SU-DHL-6 (cell line): ENCODE data around the gene TSHZ2.

Source experiments
- H2AFZ ChIP-seq: fragments of 200-600 bp; sonication (generic); 2 replicates; pipeline ENCODE4 v1.6.1; 2014; ENCODE audit warnings: low read depth, mild to moderate bottlenecking, moderate library complexity, mixed read lengths, antibody characterized with exemption, low read length; ENCODE audit not compliant: severe bottlenecking
- H3F3A ChIP-seq: fragments of 200-600 bp; shearing (Covaris generic); 2 replicates; pipeline ENCODE4 v1.6.0; 2016; ENCODE audit warnings: antibody characterized with exemption, mild to moderate bottlenecking; ENCODE audit not compliant: insufficient read depth
- H3K27ac ChIP-seq: fragments of 200-600 bp; sonication (generic); 2 replicates; pipeline ENCODE4 v1.5.1; 2016; ENCODE audit warnings: low read depth, mild to moderate bottlenecking, low read length, moderate library complexity, mixed read lengths
- H3K27me3 ChIP-seq: fragments of 200-600 bp; sonication (generic), shearing (Covaris generic); 2 replicates; pipeline ENCODE4 v1.6.0; 2014; ENCODE audit warnings: mild to moderate bottlenecking, low read length
- H3K36me3 ChIP-seq: fragments of 200-600 bp; sonication (generic); 2 replicates; pipeline ENCODE4 v1.6.1; 2014; ENCODE audit warnings: mild to moderate bottlenecking, low read length, mixed read lengths
- H3K4me2 ChIP-seq: fragments of 300-600, 200-600 bp; shearing (Covaris generic), sonication (generic); 2 replicates; pipeline ENCODE4 v1.6.0; 2014; ENCODE audit warnings: low read length, low read depth, mild to moderate bottlenecking; ENCODE audit not compliant: poor library complexity, severe bottlenecking
- H3K4me3 ChIP-seq: fragments of 200-600 bp; sonication (generic); 2 replicates; pipeline ENCODE4 v1.5.1; 2014; ENCODE audit warnings: antibody characterized with exemption, low read length, mild to moderate bottlenecking, mixed read lengths; ENCODE audit not compliant: insufficient read depth, poor library complexity, severe bottlenecking
- H3K79me2 ChIP-seq: fragments of 200-600 bp; sonication (generic); 2 replicates; pipeline ENCODE4 v1.6.1; 2014; ENCODE audit warnings: mild to moderate bottlenecking, low read length, moderate library complexity; ENCODE audit not compliant: insufficient read depth
- H3K9ac ChIP-seq: fragments of 200-600 bp; sonication (generic); 2 replicates; pipeline ENCODE4 v1.7.0; 2014; ENCODE audit warnings: mild to moderate bottlenecking, low read length
- H3K9me2 ChIP-seq: fragments of 200-600 bp; sonication (generic); replicated peaks from 2 replicates; pipeline ENCODE4 v1.6.1; 2014; ENCODE audit warnings: low read length; ENCODE audit not compliant: insufficient read depth
- H3K9me3 ChIP-seq: fragments of 200-600 bp; sonication (generic); 2 replicates; pipeline ENCODE4 v1.6.1; 2014; ENCODE audit warnings: low read length, mixed read lengths; ENCODE audit not compliant: insufficient read depth
- H4K20me1 ChIP-seq: fragments of 200-600 bp; sonication (generic); 2 replicates; pipeline ENCODE4 v1.6.1; 2014; ENCODE audit warnings: low read depth, mild to moderate bottlenecking, antibody characterized with exemption, low read length, moderate library complexity, mixed read lengths
- CTCF ChIP-seq: fragments of 200-600 bp; sonication (generic); IDR thresholded peaks from one replicate; pipeline ENCODE4 v1.5.1; 2017; ENCODE audit warnings: antibody characterized with exemption, mild to moderate bottlenecking, low read length, moderate library complexity; ENCODE audit not compliant: insufficient read depth, poor library complexity, severe bottlenecking
- EZH2phosphoT487 ChIP-seq: fragments of 200-600 bp; sonication (generic), shearing (Covaris generic); conservative IDR thresholded peaks from 2 replicates; pipeline ENCODE4 v1.6.1; 2018; ENCODE audit warnings: mild to moderate bottlenecking, antibody characterized with exemption, low read length, moderate library complexity, mixed read lengths

Gene TSHZ2

GRCh38 chr20:52945862-52946522, 26.2 kb upstream of the TSHZ2 start:
- no peaks in the 10 kb centered on the region for H3K79me2 ChIP-seq
- TF ChIP-seq EZH2phosphoT487, result no peak
- TF ChIP-seq CTCF, result no peak
- H4K20me1 ChIP-seq, result no peaks in the 10 kb centered on the region
- no peaks in the 10 kb centered on the region for H3K9me3 ChIP-seq
- no peak overlapping the region for H3K27ac ChIP-seq
- no peaks in the 10 kb centered on the region for H3K36me3 ChIP-seq
- H2AFZ ChIP-seq, result no peak overlapping the region
- no peaks in the 10 kb centered on the region for H3K9me2 ChIP-seq
- no peak overlapping the region for H3K4me2 ChIP-seq
- H3F3A ChIP-seq, result no peaks in the 10 kb centered on the region
- H3K27me3 ChIP-seq, result no peaks in the 10 kb centered on the region
- no peak overlapping the region for H3K4me3 ChIP-seq
- H3K9ac ChIP-seq, result no peak overlapping the region

- Histone ChIP-seq H3K9ac (no peak overlapping the region), H3K9me3 (no peaks in the 10 kb centered on the region), H3K27ac (no peak overlapping the region), H3K4me3 (no peak overlapping the region), H3K36me3 (no peaks in the 10 kb centered on the region), H3K9me2 (no peaks in the 10 kb centered on the region), H4K20me1 (no peaks in the 10 kb centered on the region), H3F3A (no peaks in the 10 kb centered on the region), H3K4me2 (no peak overlapping the region), H3K27me3 (no peaks in the 10 kb centered on the region), H3K79me2 (no peaks in the 10 kb centered on the region), H2AFZ (no peak overlapping the region)
- TF ChIP-seq CTCF (no peak), EZH2phosphoT487 (no peak)
These were observed 23.7 kb upstream of the TSHZ2 start for GRCh38 chr20:52948491-52948890.

GRCh38 chr20:52953020-52953419, 19.1 kb upstream of the TSHZ2 start:
- Histone ChIP-seq H3K9me3 (no peaks in the 10 kb centered on the region), H2AFZ (no peak overlapping the region), H3K9ac (no peak overlapping the region), H3K27me3 (no peaks in the 10 kb centered on the region), H3K27ac (no peak overlapping the region), H4K20me1 (no peaks in the 10 kb centered on the region), H3K9me2 (0 out of 2 replicates have a peak, but pooled peaks cover 3% of the 10 kb centered on the region), H3K4me3 (no peak overlapping the region), H3K4me2 (no peak overlapping the region), H3K79me2 (no peaks in the 10 kb centered on the region), H3F3A (no peaks in the 10 kb centered on the region), H3K36me3 (no peaks in the 10 kb centered on the region)
- TF ChIP-seq CTCF, result no peak
- TF ChIP-seq EZH2phosphoT487, result no peak
